ENCODE results near the gene CCT6A.

Gene CCT6A

GRCh38 chr7:56051339-56052191 is at the start of gene CCT6A, which contains the start of gene PSPH:
TSS of gene CCT6A (plus strand) at chr7:56051765. CDS start at chr7:56051849, 84 bp downstream.
TSS of gene PSPH (minus strand) at chr7:56051444. CDS start at chr7:56021212, 30,232 bp downstream.
- Histone ChIP-seq H3K27ac (ENCODE audit: low read depth, low read length, poor library complexity, severe bottlenecking) (peak within 1 kb of the TSS; percentile 73), H3F3A (ENCODE audit: insufficient read depth, low read length) (no peaks in the 10 kb centered on the region), H3K4me1 (ENCODE audit: insufficient read depth, low read length, severe bottlenecking) (peaks cover 48% of the 10 kb centered on the region)

GRCh38 chr7:56003749-56004148 is 47.8 kb upstream of the CCT6A start:
- H3K79me2 ChIP-seq (ENCODE audit: insufficient read depth, low read length), result no peaks in the 10 kb centered on the region
- peaks cover 7% of the 10 kb centered on the region; the same call in 1 of the 2 replicates for H3K36me3 ChIP-seq (ENCODE audit: insufficient read depth, low read length)
- no peaks in the 10 kb centered on the region for H4K20me1 ChIP-seq (ENCODE audit: insufficient read depth, low read length)
- no peak for TF ChIP-seq CTCF (IDR thresholded peaks at IDR 0.05; ENCODE audit: low read length)
- no peak for TF ChIP-seq EZH2 (IDR thresholded peaks at IDR 0.05; ENCODE audit: borderline replicate concordance, low read length)
- H3K4me3 ChIP-seq (ENCODE audit: low read depth, low read length, poor library complexity, severe bottlenecking), result no peak overlapping the region
- H2AFZ ChIP-seq (ENCODE audit: low read length), result no peak overlapping the region
- no peaks in the 10 kb centered on the region for H3K9me2 ChIP-seq (ENCODE audit: low read depth, low read length)
- H3K27me3 ChIP-seq (ENCODE audit: insufficient read depth, low read length), result no peaks in the 10 kb centered on the region
- no peak overlapping the region for H3K4me2 ChIP-seq (ENCODE audit: low read length)
- no peak overlapping the region for H3K27ac ChIP-seq (ENCODE audit: low read depth, low read length, poor library complexity, severe bottlenecking)
- H3K4me1 ChIP-seq (ENCODE audit: insufficient read depth, low read length, severe bottlenecking), result peaks cover 12% of the 10 kb centered on the region
- no peaks in the 10 kb centered on the region for H3K9me3 ChIP-seq (ENCODE audit: low read length)
- no peak overlapping the region for H3K9ac ChIP-seq (ENCODE audit: low read length)
- H3F3A ChIP-seq (ENCODE audit: insufficient read depth, low read length), result no peaks in the 10 kb centered on the region

More at GRCh38 chr7:56051339-56052191, at the start of gene CCT6A, which contains the start of gene PSPH:
- H4K20me1 ChIP-seq (ENCODE audit: insufficient read depth, low read length), result no peaks in the 10 kb centered on the region
- H3K79me2 ChIP-seq (ENCODE audit: insufficient read depth, low read length), result peaks cover 46% of the 10 kb centered on the region
- H3K9ac ChIP-seq (ENCODE audit: low read length), result peak within 1 kb of the TSS; percentile 92
- H3K4me2 ChIP-seq (ENCODE audit: low read length), result peak within 1 kb of the TSS; percentile 93
- TF ChIP-seq CTCF (IDR thresholded peaks at IDR 0.05; ENCODE audit: low read length) (no peak), EZH2 (IDR thresholded peaks at IDR 0.05; ENCODE audit: borderline replicate concordance, low read length) (no peak)
- no peak within 1 kb of the TSS for H2AFZ ChIP-seq (ENCODE audit: low read length)
- no peaks in the 10 kb centered on the region for H3K27me3 ChIP-seq (ENCODE audit: insufficient read depth, low read length)
- peak within 1 kb of the TSS; percentile 86 for H3K4me3 ChIP-seq (ENCODE audit: low read depth, low read length, poor library complexity, severe bottlenecking)
- H3K9me3 ChIP-seq (ENCODE audit: low read length), result no peaks in the 10 kb centered on the region
- peaks cover 45% of the 10 kb centered on the region for H3K36me3 ChIP-seq (ENCODE audit: insufficient read depth, low read length)
- H3K9me2 ChIP-seq (ENCODE audit: low read depth, low read length), result no peaks in the 10 kb centered on the region

- no peaks in the 10 kb centered on the region for H3K9me2 ChIP-seq (ENCODE audit: low read depth, low read length)
- H3F3A ChIP-seq (ENCODE audit: insufficient read depth, low read length), result no peaks in the 10 kb centered on the region
- no peak overlapping the region for H3K27ac ChIP-seq (ENCODE audit: low read depth, low read length, poor library complexity, severe bottlenecking)
- no peak for TF ChIP-seq EZH2 (IDR thresholded peaks at IDR 0.05; ENCODE audit: borderline replicate concordance, low read length)
- no peak for TF ChIP-seq CTCF (IDR thresholded peaks at IDR 0.05; ENCODE audit: low read length)
- peaks cover 12% of the 10 kb centered on the region for H3K4me1 ChIP-seq (ENCODE audit: insufficient read depth, low read length, severe bottlenecking)
- no peak overlapping the region for H3K4me3 ChIP-seq (ENCODE audit: low read depth, low read length, poor library complexity, severe bottlenecking)
- H4K20me1 ChIP-seq (ENCODE audit: insufficient read depth, low read length), result no peaks in the 10 kb centered on the region
- no peaks in the 10 kb centered on the region for H3K79me2 ChIP-seq (ENCODE audit: insufficient read depth, low read length)
- H3K27me3 ChIP-seq (ENCODE audit: insufficient read depth, low read length), result no peaks in the 10 kb centered on the region
- no peak overlapping the region for H3K9ac ChIP-seq (ENCODE audit: low read length)
- peaks cover 22% of the 10 kb centered on the region; the same call in 1 of the 2 replicates for H3K36me3 ChIP-seq (ENCODE audit: insufficient read depth, low read length)
- H2AFZ ChIP-seq (ENCODE audit: low read length), result no peak overlapping the region
- no peak overlapping the region for H3K4me2 ChIP-seq (ENCODE audit: low read length)
- no peaks in the 10 kb centered on the region for H3K9me3 ChIP-seq (ENCODE audit: low read length)
Measured at GRCh38 chr7:56007167-56007652, 44.4 kb upstream of the CCT6A start.
